Stimulated activated CD8-positive, alpha-beta memory T cell treated with anti-CD3 and anti-CD28 coated beads, Interleukin-7, amount 100 ng/mL, for 1 hour (primary cell): ENCODE results near the gene DDR2.
"Not testable (repeated sequence)": the region's sequence is repeated elsewhere in the genome, so short reads cannot be mapped to it uniquely, and the experiment has no call there.

Experiments used
- DNase-seq, 2 donors: peaks; one replicate each; pipeline ENCODE4 v3.0.0-alpha.2; 2020; ENCODE audit warnings: low read depth in 2 of 2

The DDR2 gene

DNA sequence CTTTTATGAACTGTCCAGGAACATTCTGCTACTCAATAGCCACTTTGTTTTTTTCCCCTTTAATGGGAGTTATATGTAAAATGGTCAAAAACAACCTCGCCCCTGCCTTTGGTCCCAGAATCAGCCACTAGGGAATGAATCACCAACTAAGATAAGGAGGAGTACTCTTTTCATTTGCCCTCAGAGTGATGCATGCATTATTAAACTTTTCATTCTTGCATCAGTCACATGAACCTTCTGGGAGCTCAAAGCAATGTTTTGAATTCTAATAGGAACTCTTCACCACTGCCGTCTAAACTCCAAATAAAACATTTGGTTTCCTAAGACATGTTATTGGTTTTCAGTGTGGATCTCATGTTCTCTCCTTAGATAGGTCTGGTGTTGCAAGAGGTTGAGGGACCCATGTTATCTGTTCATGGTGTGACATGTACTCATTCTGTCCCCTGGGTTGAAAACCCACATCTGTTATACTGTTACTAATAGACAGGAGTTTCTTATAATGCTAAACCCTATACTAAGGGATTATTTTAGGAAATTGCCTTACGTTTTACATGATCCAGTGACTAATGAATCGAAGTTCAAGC, 140.4 kb downstream of the DDR2 start:
- no peak for DNase-seq

DNA sequence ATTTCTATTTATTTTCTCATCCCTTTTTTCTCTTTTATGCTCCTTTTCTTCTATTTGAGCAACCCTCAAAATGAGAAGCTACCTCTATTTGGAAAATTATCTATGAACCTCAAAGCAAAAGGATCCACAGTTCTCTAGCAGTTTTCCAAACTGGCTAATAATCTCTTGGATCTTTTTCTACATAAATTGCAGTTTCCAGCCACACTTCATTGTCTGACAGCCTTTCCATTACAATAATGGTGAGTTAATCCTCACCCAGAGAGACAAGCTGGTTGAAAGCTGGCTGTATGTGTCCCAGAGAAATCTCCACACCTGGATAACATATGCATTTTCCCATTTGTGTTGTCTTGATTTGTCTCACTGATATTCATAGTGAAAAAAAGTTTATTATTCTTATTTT, 141.7 kb downstream of the DDR2 start:
- no peak for DNase-seq

DNA sequence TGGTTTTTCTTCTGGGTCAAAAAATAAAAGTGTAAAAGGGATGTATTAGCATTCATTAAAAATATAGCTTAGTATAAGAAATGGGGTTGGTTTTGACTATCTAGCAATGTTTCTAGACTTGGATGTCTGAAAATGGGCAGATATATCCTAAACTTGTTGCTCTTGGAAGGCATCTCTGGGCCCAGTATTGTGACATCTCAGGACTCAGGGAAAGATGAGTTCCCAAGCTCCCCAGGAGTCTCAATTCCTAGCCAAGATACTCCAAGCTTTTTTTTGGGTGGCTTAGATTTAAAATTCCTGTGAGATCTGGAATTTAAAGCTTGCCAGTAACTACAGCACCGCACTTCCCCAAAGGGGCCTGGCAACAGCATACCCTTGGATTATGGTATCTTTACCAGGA, 146.8 kb downstream of the DDR2 start:
- DNase-seq: no peak

- DNase-seq: no peak
Measured at GRCh38 chr1:162782671-162783070, 150.4 kb downstream of the DDR2 start.

DNA sequence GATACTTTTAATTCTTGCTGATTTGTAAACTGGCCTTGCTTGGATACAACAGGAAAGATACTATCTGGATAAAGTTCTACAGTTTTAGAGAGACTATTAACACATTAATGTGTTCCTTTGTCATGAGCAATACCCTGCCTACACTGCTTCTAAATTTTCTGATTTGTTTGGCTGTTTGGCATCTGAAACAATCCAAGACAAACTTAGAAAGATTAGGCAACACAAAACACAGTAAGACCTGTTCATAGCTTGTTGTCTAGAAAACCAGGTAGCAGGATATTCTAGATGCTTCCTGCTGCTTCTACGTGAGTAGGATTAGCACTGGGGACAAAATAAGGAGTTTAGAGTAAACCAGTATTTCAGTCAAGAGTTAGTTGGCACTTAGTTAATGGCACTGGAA, 152.7 kb downstream of the DDR2 start:
- not testable (repeated sequence) for DNase-seq

DNA sequence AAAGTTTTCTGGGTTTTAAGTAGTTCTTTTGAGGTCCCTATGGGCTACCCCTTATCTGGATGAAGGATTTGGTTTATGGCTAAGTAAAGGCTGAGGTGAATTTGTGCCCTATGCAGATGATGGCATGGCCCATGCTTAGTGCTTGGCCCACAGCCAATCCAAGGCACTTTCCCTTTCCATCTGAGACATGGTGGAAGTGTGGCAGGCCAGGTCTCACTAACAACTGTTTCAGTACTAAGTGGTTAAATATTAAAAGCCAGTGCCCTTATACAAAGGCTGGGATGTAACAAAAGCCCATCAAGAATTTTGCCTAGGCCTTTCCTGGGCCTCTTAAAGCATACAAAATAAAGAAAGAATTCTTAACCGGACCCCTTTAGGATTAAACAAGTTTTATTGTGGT, 156.5 kb downstream of the DDR2 start:
- not testable (repeated sequence) for DNase-seq

DNA sequence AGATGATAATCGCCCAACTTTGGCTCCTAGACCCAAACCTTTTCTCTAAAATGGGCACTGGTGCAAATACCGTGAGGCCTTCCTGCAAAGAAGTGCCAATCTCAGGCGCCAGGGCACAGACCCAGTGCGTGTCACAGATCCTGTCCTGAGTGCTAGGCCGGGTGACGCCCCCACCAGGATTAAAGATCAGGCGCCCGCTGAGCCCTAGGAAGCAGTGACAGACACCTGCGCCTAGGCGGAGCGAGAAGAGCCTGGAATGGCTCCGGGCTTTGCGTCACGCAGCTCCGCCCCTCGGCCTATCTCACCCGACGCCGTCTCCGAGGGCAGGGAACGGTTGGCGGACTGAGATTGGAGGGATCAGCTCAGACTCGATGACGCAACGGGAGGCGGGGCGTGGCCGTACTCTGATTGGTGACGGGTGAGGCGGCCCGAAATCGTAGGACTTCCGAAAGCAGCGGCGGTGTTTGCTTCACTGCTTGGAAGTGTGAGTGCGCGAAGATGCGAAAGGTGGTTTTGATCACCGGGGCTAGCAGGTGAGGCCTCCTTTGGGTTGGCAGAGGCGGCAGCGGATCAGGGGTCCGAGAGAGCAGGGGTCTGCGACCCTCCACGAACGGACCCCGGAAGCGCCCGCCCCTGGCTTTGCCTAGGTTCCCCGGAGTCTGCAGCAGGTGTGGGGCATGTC, 158.2 kb downstream of the DDR2 start, which contains the start of gene HSD17B7:
HSD17B7 (plus strand) TSS at position 400 of the 682 bp plus-strand sequence; CDS start at position 499, 99 bp downstream.
- peak; percentile 38 to 43 for DNase-seq

DNA sequence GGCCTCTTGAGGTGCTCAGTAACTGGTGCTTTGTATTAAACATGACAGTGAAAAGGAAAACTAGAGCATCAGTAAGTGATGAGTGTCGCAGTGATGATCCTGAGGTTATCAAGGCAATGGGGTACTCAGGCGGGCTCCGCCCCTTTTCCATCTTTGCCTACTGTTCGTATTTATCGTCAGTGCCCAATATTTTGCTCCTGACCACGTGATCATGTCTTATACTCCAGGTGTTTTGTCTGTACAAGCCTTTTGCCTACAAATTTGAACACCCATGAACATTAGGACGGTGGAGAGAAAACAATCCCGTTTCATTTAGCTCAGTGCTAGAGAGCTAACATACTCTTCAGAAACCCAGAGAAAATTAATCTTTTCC, 158.7 kb downstream of the DDR2 start:
- DNase-seq: not testable (repeated sequence)

- not testable (repeated sequence) for DNase-seq
Measured at GRCh38 chr1:162794284-162794683, 162.0 kb downstream of the DDR2 start.

GRCh38 chr1:162796617-162797279, 164.5 kb downstream of the DDR2 start:
- not testable (repeated sequence) for DNase-seq

DNA sequence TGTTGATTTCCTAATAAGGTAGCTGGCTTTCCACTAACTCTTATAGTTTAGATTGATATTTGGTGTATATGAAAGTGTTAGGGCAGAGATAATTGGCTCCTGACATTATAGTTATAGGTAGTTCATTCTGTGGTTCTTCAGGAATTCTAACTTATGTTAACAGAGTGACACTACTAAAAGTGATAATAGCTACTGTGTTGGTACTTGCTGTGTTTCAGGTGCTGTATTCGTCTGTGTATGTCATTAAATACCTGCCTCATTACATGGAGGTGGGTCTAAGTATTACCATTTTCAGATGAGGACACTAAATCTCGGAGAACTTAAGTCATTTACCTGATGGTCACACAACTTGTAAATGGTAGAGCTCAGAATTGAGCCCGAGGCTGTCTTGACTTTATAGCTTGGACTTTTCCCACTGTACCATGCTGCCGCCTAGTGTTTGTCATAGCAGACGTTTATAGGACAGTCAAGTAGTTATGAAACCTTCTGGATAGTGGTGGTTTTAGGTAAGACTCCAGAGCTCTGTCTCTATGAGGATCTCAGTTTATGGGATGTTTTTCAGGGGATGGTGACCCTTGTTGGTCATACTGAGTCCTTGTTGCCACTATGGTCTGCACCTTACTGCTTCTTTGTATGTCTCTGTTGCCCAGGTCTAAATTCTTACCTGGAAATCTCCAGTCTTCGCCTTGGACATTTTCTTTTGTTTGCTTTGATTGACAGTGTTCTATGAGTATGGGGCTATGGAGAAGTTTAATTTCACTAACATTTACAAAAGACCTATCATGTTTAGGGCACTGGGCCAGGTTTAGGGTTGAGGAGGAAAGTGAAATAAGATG, 167.9 kb downstream of the DDR2 start:
- not testable (repeated sequence) for DNase-seq

- DNase-seq: not testable (repeated sequence)
Measured at GRCh38 chr1:162807503-162807902, 175.2 kb downstream of the DDR2 start.

GRCh38 chr1:162812357-162812756, 180.1 kb downstream of the DDR2 start:
- DNase-seq: not testable (repeated sequence)

DNA sequence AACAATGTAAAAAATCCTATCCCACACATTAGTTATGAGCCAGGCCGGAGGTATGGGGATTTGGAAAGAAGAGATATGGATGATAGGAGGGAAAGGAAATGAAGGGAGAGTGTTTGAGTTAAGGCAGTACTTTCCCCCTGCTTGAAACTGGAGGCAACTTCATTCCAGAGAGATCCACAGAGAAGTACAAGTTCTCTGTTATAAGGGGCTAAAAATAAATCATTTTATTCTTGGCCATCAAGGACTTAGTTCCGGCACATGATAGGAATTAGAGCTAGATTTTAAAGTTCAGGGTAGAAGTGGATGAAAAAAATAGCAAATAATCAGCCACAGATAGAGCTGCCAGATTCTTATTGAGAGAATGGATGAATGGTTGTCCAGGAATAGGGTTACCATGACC, 185.9 kb downstream of the DDR2 start:
- DNase-seq: not testable (repeated sequence)

DNA sequence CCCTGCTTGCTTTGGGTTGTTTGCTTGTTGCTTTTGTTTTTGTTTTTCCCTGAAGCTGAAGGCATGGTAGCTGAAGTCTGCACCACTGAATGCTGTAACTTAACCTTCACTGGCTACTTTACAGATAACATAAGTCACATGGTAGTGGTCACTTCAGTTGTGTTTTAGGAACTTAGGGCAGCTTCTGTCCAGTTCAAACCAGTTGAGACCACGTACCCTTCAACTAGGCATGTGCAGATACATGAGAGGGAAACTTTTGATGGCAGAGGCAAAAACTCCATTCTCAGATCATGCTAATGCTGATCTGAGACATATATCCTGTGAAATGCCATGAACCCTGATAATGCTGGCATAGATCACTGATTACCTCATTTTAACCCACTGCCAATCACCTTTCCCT, 186.4 kb downstream of the DDR2 start:
- not testable (repeated sequence) for DNase-seq

DNA sequence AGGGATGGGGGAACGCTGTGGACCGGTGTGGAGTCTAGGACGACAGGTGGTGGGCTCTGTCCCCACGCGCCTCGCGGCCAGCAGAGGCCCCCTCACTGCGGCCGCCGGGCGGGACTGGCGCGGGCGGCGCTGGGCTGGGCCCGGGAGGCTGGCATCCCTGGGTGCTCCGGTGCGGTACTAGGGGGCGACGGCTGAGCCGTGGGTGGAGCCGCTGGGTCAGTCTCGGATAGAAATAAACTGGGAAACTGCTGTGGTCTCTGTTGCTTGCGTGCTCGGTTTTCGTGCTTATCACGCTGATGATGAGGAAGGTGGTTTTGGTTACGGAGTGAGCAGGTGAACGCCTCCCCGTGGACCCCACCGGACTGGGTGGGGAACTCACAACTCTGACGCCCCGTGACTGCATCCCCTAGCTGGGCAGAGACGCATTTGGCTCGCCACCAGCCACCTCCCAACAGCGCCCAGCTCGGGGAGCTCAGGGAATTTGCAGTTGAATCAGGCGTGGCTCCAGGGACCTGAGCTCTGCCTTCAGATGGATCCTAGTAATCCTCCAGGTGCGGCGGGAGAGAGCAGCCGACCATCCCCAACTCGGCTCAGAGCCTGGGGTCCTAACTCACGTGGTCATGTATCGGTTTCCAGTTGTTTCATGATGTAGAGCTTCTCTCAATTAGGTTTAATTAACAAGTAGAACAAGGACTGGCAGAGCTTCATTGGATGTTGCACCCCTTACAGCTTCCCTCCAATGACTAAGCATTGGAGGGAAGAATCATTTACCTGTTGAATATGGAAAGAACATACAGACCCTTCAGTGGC, 190.3 kb downstream of the DDR2 start:
- no peak for DNase-seq

GRCh38 chr1:162823231-162823630, 191.0 kb downstream of the DDR2 start:
- no peak for DNase-seq

DNA sequence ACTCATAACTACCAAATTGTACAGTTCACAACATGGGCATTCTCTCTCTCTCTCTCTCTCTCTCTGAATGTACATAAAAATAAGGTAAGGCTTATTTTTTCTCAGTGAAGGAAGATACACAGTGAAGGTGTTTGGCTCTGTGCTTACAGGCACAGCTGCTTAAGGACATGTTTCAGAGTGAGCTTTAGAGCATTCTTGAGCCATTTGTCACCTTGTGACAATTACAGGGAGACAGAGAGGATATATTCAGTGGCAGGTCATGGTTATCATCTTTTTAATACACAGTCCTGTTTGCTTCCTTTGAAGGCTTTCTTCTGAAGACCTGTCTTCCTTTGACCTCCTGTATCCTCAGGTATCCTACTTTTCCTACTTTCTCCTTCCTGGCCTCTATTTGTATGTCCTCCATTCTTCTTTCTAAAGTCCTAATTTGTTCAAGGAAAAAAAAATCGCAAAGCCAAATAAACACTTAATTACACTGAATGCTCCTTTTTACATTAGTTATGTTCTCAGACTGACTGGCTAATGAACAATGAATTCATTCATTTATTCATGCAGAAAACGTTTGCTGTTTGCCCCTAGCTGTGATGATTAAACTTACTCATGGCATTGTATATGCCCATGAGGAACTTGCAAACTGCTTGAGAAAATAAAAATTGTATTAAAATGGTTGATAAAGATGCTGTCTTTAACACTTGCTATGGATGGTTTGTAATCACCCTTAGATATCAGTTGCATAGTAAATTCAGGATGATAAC, 191.7 kb downstream of the DDR2 start:
- DNase-seq: no peak

DNA sequence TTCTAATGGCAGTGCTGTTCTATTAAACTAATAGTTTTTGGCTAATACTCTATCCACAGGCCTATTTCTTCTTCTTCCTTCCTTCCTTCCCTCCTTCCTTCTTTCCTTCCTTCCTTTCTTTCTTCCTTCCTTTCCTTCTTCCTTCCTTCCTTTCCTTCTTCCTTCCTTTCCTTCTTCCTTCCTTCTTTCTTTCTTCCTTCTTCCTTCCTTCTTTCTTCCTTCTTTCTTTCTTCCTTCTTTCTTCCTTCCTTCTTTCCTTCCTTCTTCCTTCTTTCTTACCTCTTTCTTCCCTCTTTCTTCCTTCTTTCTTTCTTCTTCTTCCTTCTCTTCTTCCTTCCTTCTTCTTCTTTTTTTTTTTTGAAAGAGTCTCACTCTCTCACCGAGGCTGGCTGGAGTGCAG, 197.0 kb downstream of the DDR2 start:
- DNase-seq: no peak

- DNase-seq: no peak
Measured at GRCh38 chr1:162832470-162832869, 200.2 kb downstream of the DDR2 start.
